AG04450 (cell line): Measurements from ENCODE around the gene COA3. TPM values are rescaled to one million over a fixed set of nuclear protein-coding genes. Genes with fewer than 3 reads are reported as not detected.

Experiments
- CTCF ChIA-PET: fragments of 300-600, 350-600 bp; formaldehyde crosslinking; extraction: SDS; loops from one replicate; lab custom pipeline; 2022; ENCODE audit warnings: antibody characterized with exemption, inconsistent platforms; lab: Charles Lee
- POLR2A ChIA-PET: fragments of 350-600 bp; formaldehyde crosslinking; extraction: SDS; loops from one replicate; lab custom pipeline; 2021; ENCODE audit warnings: antibody characterized with exemption, inconsistent platforms; lab: Yijun Ruan, JAX
- DNase-seq: peaks from one replicate; pipeline ENCODE4 v3.0.0-alpha.2; 2011; ENCODE audit warnings: low read depth, low spot score
- H3K27ac ChIP-seq: one replicate; pipeline ENCODE4 v1.5.1; 2012; ENCODE audit warnings: low read depth, low read length, control low read depth
- H3K27me3 ChIP-seq: one replicate; pipeline ENCODE4 v1.6.0; 2012; ENCODE audit warnings: low read length; ENCODE audit not compliant: control insufficient read depth, insufficient read depth
- H3K4me3 ChIP-seq: 2 replicates; pipeline ENCODE4 v1.5.1; 2011; ENCODE audit warnings: mild to moderate bottlenecking, low read depth, low read length, control low read depth
- H3K9me3 ChIP-seq: 2 replicates; pipeline ENCODE4 v1.5.1; 2012; ENCODE audit warnings: low read length; ENCODE audit not compliant: control insufficient read depth, insufficient read depth
- CTCF ChIP-seq: IDR thresholded peaks from 2 replicates; pipeline ENCODE4 v1.5.1; 2011; ENCODE audit warnings: low read depth, low read length, control low read depth, inconsistent platforms
- polyA minus RNA-seq: library from RNA; depleted of rRNA, polyadenylated mRNA; stranded (reverse); fragments of >200 nt; gene quantifications from 2 replicates; pipeline ENCODE4 v1.2.3, GENCODE V29; 2011; rRNA and poly(A)+ RNA removed
- polyA plus RNA-seq: library from polyadenylated mRNA; depleted of rRNA; stranded (reverse); fragments of >200 nt; gene quantifications from 2 replicates; pipeline ENCODE4 v1.2.3, GENCODE V29; 2011; rRNA removed

The COA3 gene
- polyA plus RNA-seq: 86.7 and 96.3 TPM in 2 replicates
- 33.9 and 43.3 TPM in 2 replicates for polyA minus RNA-seq

DNA sequence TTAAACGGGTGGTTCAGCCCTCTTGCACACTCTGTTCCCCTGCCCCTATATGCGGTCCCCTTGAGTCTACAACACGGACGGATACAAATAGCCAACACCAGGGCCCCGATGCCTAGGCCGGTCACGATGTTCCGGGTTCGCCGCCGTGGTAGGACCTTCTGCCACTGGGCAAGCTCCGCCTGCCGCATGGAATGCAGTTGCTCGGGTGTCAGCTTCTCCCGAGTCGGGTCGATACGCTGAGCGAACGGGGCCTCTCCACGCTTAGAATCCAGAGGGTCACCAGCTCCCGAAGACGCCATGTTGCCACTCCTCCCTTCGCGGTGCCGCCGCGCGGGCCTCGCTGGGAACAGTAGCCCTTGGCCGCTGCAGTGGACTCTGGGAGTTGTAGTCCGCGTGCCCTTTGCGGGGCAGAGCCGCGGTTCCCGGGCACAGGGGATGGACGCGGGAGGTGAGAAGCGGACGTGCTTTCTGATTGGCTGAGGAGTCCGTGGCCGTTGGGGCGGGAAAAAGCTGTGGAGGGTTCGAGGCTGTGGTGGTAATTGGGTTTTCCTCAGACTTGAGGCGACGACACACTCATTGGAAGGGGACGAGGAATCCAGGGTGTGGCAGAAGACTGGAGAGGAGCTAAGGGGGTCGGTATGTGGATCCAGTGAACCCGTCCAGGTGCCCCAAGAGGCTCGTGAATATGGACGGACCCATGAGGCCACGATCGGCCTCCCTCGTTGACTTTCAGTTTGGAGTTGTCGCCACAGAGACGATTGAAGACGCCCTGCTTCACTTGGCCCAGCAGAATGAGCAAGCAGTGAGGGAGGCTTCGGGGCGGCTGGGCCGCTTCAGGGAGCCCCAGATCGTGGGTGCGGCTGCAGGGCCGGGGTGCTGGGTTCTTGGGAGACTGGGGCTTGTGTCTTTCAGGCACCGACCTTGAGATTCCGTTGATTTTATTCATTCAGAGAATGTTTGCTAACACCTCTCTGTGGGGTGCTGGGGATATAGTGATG is at the start of gene COA3, which contains the start of gene CNTD1:
COA3 (minus strand) TSS at position 322 of the 998 bp plus-strand sequence; CDS start at position 299, 23 bp downstream.
CNTD1 (plus strand) TSS at position 479 of the 998 bp plus-strand sequence; CDS start at position 686, 207 bp downstream.
- ChIA-PET CTCF (interaction anchor here (1.0 to 1.1 kb wide), 2 partner anchors 20 to 35 kb away, joined by 3 to 4 read pairs; no protein-coding TSS in a partner anchor), POLR2A (interaction anchor here (0.7 to 1.0 kb wide), 4 partner anchors 17 to 26 kb away, joined by 3 read pairs; partner anchors contain the start of genes BECN1 and VPS25)

GRCh38 chr17:42848093-42848492 is 49.6 kb upstream of the COA3 start:
- no peak for TF ChIP-seq CTCF
- Histone ChIP-seq H3K4me3 (no peak overlapping the region), H3K27ac (no peak overlapping the region), H3K9me3 (no peaks in the 10 kb centered on the region), H3K27me3 (peaks cover 14% of the 10 kb centered on the region)
- no peak for DNase-seq
- ChIA-PET CTCF (interaction anchor here (0.7 to 2.5 kb wide), 6 partner anchors 12 to 89 kb away, joined by 3 to 17 read pairs (median 4); no protein-coding TSS in a partner anchor), POLR2A (interaction anchor here (0.6 to 1.3 kb wide), 3 partner anchors 61 to 176 kb away, joined by 3 read pairs; no protein-coding TSS in a partner anchor)

More for the DNA sequence above, at the start of gene COA3, which contains the start of gene CNTD1:
- peak; percentile 55 for DNase-seq
- no peaks in the 10 kb centered on the region; the same call in 1 of the 2 replicates for H3K9me3 ChIP-seq
- no peak for TF ChIP-seq CTCF
- H3K27me3 ChIP-seq: peaks cover 3% of the 10 kb centered on the region
- H3K27ac ChIP-seq: peak within 1 kb of the TSS; percentile 57
- H3K4me3 ChIP-seq: peak within 1 kb of the TSS; percentile 96

DNA sequence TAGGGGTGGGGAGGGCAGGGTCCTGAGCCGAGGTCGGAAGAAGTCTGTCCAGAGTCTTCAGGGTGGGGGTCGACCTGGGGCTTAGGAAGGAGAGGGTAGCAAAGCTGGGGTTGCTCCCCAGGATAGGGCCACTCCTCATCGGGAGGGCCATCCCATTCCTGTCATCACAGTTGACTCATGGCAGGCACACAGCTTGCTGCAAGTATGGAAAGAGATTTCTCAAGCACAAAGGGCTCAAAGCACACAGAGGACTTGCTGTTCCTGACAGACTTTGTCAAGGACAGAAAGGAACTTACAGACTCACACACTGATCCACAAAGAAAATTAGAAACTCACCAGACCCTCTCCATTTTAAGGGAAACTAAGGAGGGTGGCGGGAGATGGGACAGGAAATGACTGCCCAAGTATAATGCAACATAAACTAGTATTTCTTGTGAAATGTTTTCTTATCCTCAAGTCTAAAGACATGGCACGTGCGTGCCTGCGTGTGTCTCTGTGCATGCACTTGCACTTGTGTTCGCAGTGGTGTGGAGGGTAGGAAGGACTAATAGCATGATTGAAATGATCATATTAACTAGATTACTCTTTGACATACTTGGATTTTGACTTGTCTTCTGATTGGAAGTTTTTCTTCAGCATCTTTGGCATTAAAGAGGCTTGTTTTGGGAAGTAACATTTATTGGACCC is 48.2 kb upstream of the COA3 start:
- Histone ChIP-seq H3K27ac (no peak overlapping the region), H3K9me3 (no peaks in the 10 kb centered on the region), H3K27me3 (peaks cover 11% of the 10 kb centered on the region), H3K4me3 (no peak overlapping the region)
- TF ChIP-seq CTCF: no peak
- CTCF ChIA-PET: interaction anchor here (0.5 to 2.5 kb wide), 2 partner anchors 17 to 83 kb away, joined by 4 to 17 read pairs; no protein-coding TSS in a partner anchor
- no peak for DNase-seq
- POLR2A ChIA-PET: no interaction called here

GRCh38 chr17:42845918-42846593 is 47.6 kb upstream of the COA3 start:
- CTCF ChIA-PET: interaction anchor here (0.7 to 4.4 kb wide), 3 partner anchors 83 to 292 kb away, joined by 6 to 98 read pairs (median 64); no protein-coding TSS in a partner anchor
- Histone ChIP-seq H3K4me3 (no peak overlapping the region), H3K27ac (no peak overlapping the region), H3K27me3 (peaks cover 10% of the 10 kb centered on the region), H3K9me3 (no peaks in the 10 kb centered on the region)
- POLR2A ChIA-PET: interaction anchor here (1.5 kb wide), 1 partner anchor 83 kb away, joined by 8 read pairs; no protein-coding TSS in a partner anchor
- no peak for DNase-seq
- no peak for TF ChIP-seq CTCF
